NCI-H526 (cell line): Measurements from ENCODE around the gene RDH11.
"Not testable (repeated sequence)": the region's sequence is repeated elsewhere in the genome, so short reads cannot be mapped to it uniquely, and the experiment has no call there.

Source experiments
- DNase-seq, 2 experiments: peaks; one replicate each; lab custom pipeline; 2025; lab: John Stamatoyannopoulos, UW

RDH11 gene

GRCh38 chr14:67703997-67704396, 8.4 kb upstream of the RDH11 start:
- no peak for DNase-seq

GRCh38 chr14:67701492-67701891, 5.9 kb upstream of the RDH11 start, which contains the start of gene RDH12:
RDH12 (plus strand) TSS chr14:67701886; CDS start chr14:67722643, 20,757 bp downstream.
- not testable (repeated sequence) for DNase-seq

GRCh38 chr14:67698179-67698578, 2.6 kb upstream of the RDH11 start:
- no peak for DNase-seq

- no peak for DNase-seq
Observed at GRCh38 chr14:67697006-67697405, 1.4 kb upstream of the RDH11 start.

GRCh38 chr14:67694791-67695393, 672 bp downstream of the RDH11 start:
- peak; percentile 71 to 88 for DNase-seq

- no peak for DNase-seq
Observed at GRCh38 chr14:67690011-67690410, 5.6 kb downstream of the RDH11 start.

GRCh38 chr14:67683842-67684241, 11.7 kb downstream of the RDH11 start:
- DNase-seq = no peak

GRCh38 chr14:67680941-67681340, 14.6 kb downstream of the RDH11 start:
- no peak for DNase-seq

GRCh38 chr14:67680121-67680602, 15.4 kb downstream of the RDH11 start:
- no peak for DNase-seq

GRCh38 chr14:67679006-67679405, 16.6 kb downstream of the RDH11 start:
- no peak for DNase-seq

GRCh38 chr14:67675219-67675582, 20.4 kb downstream of the RDH11 start:
- no peak for DNase-seq

GRCh38 chr14:67674480-67675218, 20.9 kb downstream of the RDH11 start, which contains the start of gene VTI1B:
VTI1B (minus strand) TSS chr14:67674632; CDS start chr14:67674489, 143 bp downstream.
- DNase-seq = peak; percentile 52 to 89

- peak; percentile 70 to 83 for DNase-seq
Observed at GRCh38 chr14:67674139-67674479, 21.5 kb downstream of the RDH11 start.

- no peak for DNase-seq
Observed at GRCh38 chr14:67673451-67673850, 22.1 kb downstream of the RDH11 start.

GRCh38 chr14:67668559-67668958, 27.0 kb downstream of the RDH11 start:
- peak; percentile 68 to 77 for DNase-seq

GRCh38 chr14:67666750-67667449, 28.7 kb downstream of the RDH11 start:
- DNase-seq = peak; percentile 9 to 53

- no peak for DNase-seq
Observed at GRCh38 chr14:67665868-67666267, 29.7 kb downstream of the RDH11 start.

- no peak for DNase-seq
Observed at GRCh38 chr14:67663633-67664032, 31.9 kb downstream of the RDH11 start.

- DNase-seq = no peak
Observed at GRCh38 chr14:67653651-67654280, 41.8 kb downstream of the RDH11 start.

GRCh38 chr14:67652189-67652588, 43.4 kb downstream of the RDH11 start:
- DNase-seq = no peak

GRCh38 chr14:67650694-67651093, 44.9 kb downstream of the RDH11 start:
- DNase-seq = no peak

- DNase-seq = no peak
Observed at GRCh38 chr14:67650151-67650550, 45.4 kb downstream of the RDH11 start.
